Epithelial cell of prostate (primary cell): ENCODE data around the gene ABCC9.

Experiments used
- DNase-seq: peaks from one replicate; pipeline ENCODE4 v3.0.0-alpha.2; 2011; ENCODE audit warnings: low read depth, low spot score
- H3K27ac ChIP-seq: fragments of 450-650 bp; 2 replicates; pipeline ENCODE4 v1.5.1; 2017; ENCODE audit warnings: mild to moderate bottlenecking

ABCC9 gene

DNA sequence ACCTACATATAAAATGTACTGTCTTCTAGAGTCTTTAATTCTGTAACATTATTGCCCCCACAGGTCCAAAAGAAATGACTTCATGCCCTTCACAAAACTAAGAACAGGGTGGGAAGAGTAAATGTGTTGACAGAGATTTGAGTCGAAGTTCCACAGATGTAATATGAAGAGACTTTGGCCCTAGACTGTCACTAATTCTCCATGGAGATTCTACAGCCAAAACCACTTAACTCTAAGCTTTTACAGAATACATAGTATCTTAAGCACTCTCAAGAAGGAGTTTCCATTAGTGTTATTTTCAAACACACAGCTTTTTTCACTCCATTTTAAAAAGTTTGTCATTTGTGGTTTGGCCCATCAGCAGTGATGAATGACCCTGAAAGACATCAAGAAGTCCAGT is 56.3 kb downstream of the ABCC9 start:
- DNase-seq, result no peak
- H3K27ac ChIP-seq, result no peak overlapping the region

DNA sequence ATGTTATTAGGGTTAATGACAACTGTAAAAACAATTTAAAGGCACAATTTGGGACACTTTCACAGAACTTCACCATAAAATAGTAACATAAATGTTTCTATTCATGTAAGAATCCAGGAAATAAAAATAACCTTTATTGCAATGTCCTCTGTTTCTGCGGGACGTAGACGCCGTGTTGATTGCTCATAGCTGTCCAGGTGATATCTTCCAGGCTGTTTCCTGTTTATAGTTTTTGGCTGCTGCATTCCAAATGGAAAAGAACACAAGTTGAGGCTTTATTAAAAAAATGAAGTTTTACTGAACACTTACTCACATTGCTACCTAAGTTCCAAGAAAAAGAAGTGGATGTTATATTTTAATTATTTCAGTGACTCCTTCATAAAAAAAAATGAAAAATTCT is 58.6 kb downstream of the ABCC9 start:
- H3K27ac ChIP-seq, result no peak overlapping the region
- DNase-seq, result no peak

DNA sequence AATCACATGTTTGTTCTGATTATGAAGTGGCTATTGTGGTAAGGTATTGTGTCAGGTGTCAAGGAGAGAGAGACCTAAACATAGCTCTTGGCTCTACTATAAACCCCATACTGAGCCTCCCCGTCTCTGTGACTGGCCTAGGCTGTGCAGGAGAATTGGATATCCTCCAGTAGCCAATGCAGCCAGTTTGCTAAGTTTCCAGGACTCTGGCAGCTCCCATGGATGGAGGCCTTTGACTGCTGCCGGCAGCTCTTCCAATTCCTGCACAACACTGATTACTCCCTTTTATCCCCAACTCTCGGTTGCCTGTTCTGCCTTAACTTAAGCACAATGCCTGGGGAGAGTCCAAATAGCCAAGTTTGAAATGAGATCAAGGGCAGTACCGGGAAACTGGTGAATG is 59.3 kb downstream of the ABCC9 start:
- DNase-seq, result no peak
- H3K27ac ChIP-seq, result no peak overlapping the region

DNA sequence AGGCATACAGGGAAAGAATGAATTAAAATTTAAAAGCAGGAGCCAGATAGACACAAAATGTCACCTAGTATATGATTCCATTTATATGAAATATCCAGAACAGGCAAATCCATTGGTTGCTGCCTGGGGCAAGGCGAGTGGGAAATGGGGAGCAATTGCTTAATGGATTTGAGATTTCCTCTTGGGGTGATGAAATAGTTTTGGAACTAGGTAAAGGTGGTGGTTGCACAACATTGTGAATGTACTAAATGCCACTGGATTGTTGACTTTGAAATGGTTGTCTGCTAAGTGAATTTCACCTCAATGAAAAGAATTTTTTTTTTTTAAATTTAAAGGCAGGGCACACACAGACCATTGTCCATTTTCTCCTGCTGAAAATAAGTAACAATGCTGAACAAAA is 61.9 kb downstream of the ABCC9 start:
- DNase-seq, result peak; percentile 3
- no peak overlapping the region for H3K27ac ChIP-seq

DNA sequence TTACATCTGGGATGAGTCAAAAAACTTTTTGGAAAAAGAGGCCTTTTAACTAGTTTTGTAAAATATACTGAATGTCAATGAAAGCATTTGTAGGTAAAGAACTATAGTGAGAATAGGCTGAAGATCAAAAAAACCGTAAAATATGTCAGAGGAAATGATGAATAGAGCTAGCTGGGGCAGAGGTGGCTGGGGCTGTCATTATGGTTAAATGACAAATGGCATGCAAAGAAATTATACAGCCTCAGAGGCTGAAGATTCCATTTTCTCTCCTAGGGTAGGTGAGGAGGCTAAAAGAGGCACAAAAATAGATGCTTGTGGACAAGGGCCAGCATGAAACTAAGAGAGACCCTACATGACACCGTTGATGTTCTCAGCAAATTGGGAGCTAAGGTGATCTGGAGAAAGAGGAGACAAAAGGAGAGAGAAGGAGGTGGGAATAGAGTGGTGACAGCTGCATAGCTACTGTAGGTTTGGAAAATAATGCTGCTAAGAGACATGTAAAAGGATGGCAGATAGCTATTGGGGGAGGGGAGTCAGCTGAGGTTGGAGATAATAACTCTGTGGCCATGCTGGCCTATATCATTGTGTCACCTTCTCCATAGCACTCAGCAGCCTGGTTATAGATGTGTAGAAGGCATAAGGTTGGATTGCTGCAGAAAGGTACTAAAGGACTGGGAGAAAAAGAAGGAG is 63.8 kb downstream of the ABCC9 start:
- H3K27ac ChIP-seq, result no peak overlapping the region
- no peak for DNase-seq

DNA sequence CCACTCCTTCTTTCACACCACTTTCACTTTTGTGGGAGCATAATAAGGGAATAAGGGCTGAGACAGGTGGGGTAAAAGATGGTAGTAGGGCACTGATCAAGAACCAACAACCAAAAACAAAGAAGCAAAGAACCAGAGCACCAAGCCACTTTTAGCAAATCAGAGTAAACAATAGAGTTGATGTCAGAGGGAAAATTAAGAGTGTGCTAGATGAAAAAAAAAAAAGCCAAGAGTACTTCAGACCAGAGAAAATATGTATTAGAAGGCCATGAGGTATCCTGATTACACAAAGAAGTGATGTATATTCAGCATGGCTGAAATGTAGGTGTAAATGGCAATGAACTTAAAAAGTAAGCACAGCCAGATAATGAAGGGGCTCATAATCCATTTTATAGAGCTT is 75.4 kb downstream of the ABCC9 start:
- no peak for DNase-seq
- no peak overlapping the region for H3K27ac ChIP-seq

DNA sequence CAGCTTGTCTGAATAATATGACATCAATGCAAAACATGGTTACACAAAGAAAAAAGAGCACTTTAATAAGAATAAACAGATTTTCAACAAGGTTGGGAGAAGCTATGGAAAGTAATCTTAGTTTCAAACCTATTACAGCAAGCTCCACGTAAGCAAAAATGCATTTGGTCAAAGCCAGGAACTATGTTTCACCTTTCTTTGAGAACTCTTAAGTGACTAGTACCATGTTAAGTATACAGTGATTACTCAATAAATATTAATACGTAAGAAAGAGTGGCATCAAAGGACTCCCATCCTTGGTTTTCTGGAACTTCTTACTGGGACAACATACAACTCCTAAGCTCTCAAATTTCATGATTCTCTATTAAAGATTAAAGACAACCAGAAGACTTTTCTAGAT is 80.7 kb downstream of the ABCC9 start:
- no peak overlapping the region for H3K27ac ChIP-seq
- DNase-seq, result no peak

DNA sequence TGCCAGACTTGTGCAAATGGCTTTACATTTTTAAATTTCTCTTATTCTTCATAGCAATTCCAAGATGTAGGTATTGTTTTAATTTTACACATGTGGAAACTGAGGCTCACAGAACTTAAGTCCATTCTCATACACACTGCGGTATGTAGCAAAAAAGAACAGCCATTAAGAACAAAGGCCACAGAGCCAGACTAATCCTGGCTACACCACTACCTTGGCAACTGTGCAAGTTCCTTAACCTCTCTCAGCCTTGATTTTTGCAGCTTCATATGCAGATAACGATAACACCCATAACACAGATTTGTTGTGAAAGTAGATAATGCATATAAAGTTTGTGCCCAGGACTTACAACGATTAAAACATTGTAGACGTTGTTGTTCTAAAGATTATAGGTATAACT is 81.1 kb downstream of the ABCC9 start:
- DNase-seq, result no peak
- H3K27ac ChIP-seq, result no peak overlapping the region

DNA sequence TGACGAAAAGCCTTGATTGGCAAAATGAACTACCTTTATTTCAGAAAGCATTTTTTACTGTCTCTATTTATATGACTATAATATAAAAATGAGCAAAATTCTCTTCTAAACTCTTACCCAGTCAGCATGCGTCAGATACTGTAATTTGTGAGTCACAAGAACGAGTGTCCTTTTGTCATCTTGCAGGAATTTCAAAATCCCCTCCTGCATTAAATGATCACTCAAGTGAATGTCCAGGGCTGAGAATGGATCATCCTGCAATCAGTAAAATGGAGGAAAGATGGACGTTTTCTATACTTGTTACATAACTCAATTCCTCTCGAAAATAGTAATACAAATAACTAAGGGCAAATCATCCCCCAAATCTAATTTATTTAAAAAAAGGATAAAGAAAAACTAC is 89.0 kb downstream of the ABCC9 start:
- DNase-seq, result no peak
- H3K27ac ChIP-seq, result peak overlapping the region; percentile 1

DNA sequence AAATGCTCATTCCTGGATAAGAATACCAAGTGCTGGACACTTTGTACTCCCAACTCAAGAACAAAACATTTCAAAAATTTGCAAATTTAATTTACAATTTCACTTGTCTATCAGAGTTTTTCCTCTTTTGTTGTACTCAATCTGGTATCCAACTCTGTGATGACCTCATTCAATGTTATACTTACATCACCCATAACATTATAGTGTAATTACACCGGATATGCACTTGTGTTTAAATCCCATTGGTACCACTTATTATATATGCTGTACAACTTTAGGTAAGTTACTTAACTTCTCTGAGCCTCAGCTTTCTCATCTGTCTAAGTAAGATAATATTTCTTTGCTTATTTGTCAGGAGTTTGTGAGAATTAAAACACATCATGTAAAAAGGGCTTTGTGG is 90.1 kb downstream of the ABCC9 start:
- H3K27ac ChIP-seq, result no peak overlapping the region
- DNase-seq, result no peak

DNA sequence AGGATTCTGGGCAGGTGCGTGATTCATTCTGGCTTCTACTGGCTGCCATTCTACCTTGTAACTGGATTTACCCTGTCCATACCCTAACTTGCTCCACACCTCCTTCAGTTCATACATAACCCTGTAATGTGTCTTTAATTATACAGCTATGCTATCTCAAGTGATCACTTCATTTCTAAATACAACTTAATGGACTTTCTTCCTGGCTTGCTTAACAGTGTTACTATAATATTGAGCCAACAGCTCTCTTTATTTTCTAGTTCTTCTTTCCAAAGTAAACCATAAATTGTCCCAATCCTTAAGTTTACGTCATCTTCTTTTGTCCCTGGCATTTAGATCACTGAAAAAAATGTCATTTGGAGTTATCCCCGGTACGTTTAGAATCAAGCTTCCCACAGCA is 90.8 kb downstream of the ABCC9 start:
- H3K27ac ChIP-seq, result no peak overlapping the region
- DNase-seq, result no peak

DNA sequence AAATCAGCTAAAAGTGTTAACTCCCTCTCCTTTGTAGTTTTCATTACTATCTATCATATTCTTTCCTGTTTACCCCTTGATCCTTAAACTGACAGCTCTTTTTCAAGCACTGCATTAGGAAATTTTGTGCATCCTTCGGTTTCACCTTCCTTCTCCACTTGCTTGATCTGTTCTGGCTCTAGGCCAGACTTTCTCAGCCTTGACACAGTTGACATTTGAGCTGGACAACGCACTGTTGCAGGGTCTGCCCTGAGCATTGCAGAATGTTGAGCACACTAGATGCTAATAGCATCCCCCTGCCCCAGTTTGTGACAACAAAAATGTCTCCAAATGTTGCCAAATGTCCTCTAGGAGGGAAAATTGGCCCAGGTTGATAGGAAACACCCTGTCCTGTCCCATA is 91.3 kb downstream of the ABCC9 start:
- H3K27ac ChIP-seq, result no peak overlapping the region
- no peak for DNase-seq

DNA sequence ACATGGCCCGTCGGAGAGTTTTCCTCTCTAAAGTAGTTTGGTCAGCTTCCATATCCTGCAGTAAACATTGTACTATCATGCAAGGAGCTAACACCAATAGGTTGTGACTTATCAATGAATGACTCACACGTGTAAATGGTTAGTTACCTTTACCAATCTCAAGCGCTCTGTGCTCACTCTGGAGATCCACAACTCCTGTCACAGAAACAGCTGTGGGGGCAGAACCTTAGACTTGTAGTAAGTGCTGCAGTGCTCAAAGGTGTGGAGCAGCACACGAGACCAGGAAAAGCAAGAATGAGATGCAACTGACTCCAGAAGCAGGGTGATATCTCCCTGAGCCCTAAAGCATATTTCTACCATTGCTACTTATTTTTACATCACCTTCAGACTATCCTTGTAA is 93.0 kb downstream of the ABCC9 start:
- no peak overlapping the region for H3K27ac ChIP-seq
- DNase-seq, result no peak

DNA sequence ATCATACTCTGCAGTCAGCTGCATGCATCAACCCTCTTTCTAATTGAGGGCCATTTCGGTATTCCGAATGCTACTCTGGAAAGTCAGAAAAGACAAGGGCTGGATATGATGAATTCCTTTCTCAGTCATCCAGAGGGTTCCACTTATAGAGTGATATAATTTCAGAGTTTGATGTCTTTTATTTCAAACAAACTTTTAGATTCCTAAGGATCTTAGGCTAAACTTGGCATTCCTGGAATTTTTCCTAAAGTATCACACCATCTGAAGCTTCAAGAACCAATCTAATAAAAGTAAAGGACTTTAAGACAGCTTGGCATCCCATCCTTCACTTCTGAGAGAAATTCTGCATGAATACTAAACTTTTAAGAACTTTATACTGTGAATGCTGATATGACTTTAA is 97.4 kb downstream of the ABCC9 start:
- no peak overlapping the region for H3K27ac ChIP-seq
- no peak for DNase-seq

DNA sequence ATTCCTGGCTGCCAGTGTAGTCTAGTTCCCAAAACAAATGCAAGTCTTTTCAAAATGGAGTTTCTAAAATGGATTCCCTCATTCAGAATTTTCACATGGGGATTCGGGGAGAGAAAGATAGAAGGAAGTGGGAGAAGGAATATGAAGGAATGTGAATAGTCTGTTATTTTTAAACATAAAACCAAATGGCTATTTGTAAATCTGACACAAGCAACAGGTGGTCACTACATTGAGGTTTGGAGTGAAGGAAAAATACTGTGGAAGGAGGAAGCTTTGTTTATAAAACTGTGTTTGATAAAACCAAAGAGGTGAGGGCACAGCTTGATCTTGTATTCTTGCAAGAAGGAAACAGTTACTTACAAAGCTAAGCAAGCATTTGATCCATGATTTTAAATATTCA is 101.5 kb downstream of the ABCC9 start:
- no peak overlapping the region for H3K27ac ChIP-seq
- no peak for DNase-seq

DNA sequence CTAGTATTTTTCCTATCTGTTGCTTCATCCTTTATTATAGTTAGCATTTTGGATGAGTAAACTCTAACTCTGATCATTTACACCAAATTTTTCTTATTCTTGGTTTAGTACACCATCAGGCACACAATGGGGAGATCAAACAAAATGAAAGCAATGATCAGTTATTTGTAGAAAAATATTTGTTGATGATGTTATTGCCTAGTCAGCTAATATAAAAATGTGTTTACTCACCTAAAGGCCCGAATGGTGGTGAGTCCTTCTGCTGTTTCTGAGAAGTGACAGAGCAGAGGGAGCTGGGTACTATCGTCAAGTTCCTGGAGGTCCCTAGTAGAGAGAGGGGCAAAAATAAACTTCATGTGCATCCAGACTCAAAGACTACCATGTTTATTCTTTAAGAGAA is 103.4 kb downstream of the ABCC9 start:
- DNase-seq, result no peak
- H3K27ac ChIP-seq, result no peak overlapping the region

DNA sequence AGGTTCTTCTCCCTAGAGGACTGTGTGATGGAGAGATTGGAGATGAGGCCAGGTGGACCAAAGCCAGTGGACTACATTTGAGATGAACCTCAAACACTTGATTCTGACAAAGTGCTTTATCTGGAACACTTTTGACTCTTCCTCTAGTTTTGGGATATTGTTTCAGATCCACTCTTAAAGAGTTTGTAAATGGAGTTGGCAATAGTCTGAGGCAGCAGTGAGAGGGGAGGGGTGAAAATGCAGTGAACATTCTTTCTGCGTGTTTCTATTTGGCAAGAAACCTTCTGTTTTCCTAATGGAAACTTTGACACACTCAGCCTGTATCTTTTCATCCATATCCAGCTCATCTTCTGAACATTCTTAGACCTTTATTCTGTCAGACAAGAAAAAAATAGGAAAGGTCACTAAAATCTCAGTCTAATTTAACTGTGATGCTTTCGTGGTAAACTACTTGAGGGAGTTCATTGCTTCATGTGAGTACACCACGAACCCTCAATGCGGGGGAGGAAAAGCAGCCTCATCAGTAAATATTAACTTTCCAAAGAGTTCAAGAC is 109.4 kb downstream of the ABCC9 start:
- no peak overlapping the region for H3K27ac ChIP-seq
- DNase-seq, result no peak

DNA sequence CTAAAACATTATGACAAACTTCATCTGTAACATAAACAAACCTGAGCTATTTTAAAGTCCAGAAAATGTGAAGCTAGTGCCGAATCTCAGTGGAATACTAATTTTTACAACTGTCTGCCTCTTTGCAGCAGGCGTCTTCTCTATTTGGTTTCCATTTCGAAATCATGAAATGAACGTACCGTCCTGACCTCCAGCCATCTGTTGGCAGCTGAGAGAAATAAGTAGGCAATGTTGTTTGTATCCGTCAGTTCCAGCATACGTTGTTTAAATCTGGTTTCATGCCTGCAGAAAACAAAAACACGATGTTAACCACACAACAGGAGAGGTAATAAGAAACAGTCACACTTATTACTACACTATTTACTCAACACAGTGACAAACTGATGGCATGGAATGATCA is 112.4 kb downstream of the ABCC9 start:
- no peak for DNase-seq
- no peak overlapping the region for H3K27ac ChIP-seq

DNA sequence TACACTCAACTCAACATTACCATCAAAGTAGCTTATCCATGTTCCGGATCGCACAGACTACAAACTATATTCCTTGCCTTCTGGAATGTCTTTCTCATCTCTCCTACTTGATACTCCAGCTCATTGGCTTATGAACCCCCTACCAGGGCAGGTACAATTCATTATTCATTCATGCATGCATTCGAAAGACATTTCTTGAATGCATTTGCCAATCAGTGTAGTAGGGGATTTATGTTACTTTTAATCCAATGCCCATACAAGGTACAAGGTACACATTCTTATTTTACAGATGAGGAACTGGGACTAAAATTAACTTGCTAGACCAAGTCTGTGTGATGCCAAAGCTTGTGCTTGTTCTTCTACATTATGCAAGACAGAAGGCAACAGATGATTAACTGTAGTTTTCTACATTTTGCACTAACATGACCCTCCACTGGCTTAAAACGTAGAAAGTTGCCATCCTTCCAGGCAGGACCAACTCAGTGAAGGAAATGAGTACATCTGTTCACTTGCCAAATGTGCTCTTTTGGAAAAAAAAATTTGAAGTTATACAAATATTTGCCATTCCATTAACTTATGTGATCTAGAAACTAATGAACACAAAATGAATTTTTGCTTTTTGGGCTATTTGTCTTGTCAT is 113.0 kb downstream of the ABCC9 start:
- no peak overlapping the region for H3K27ac ChIP-seq
- DNase-seq, result no peak

DNA sequence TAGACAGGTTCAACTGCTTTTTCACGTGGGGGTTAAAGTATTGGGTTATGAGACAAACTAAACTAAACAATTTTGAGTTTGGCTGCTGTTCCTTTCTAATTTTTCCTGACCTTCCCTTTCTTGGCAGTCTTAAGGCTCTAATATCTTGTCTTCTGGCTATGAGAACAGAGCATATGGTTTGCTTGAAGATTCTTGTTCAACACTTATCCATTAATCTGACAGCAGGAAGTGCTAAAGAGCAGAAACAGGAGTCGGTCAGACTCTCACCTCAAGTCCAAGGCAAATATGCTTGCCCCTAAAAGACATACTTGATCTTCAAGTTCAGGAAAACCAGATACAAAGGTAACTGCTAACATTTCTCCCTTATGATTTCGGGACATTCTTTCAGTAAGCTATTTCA is 114.1 kb downstream of the ABCC9 start:
- H3K27ac ChIP-seq, result no peak overlapping the region
- DNase-seq, result no peak

DNA sequence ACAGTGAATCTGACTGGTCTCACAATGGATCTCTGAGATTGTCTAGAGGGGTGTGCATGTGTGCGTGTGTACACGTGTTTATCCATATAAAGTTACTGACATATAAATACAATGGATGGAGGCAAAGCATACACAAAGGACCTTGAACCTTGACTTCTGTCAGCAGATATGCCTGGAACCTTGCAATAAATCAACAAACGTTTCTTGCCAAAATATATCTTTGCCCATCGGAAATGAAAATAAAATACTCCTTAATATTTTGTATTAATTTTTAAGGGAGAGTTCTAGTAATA is 114.7 kb downstream of the ABCC9 start:
- H3K27ac ChIP-seq, result no peak overlapping the region
- DNase-seq, result no peak

DNA sequence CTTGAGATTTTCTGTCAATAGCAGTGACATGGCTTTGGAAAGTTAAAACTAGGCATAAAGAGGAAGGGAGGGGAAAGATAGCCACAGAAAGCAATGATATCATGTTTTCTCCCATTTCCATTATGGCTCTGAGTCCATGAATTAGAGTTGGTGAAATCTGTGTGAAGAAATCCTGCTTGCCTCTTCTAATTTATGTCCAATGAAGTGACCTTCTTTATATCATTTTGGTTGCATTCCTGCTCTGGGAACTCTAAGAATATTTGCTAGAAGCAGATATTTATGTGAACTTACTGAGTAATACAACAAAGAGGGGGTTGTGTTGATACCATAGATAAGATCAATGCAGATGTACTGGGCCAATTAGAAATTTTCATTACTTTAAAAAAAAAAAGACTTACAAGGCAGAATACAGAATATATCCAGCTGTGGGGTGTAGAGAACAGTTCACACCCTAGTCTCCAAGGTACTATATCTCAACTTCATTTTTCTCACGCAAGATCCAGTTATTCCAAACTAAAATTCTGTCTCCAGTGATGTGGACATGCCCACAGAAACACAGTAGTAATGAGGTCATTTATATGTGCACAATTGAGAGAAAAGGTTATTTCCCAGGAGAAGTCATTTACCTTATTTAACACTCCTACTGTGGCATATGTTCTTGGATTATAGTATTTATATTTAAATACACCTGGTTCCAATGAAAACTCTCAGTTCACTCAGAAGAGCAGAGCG is 115.2 kb downstream of the ABCC9 start:
- DNase-seq, result no peak
- H3K27ac ChIP-seq, result no peak overlapping the region
